Hepatocyte (in vitro differentiated cells): ENCODE results near the gene DOC2A.

Source experiments
- EZH2 ChIP-seq: fragments of 200-600 bp; sonication (generic); IDR thresholded peaks from 2 replicates; pipeline ENCODE4 v1.6.1; 2016; ENCODE audit warnings: antibody characterized with exemption, mild to moderate bottlenecking, borderline replicate concordance
- EZH2phosphoT487 ChIP-seq: fragments of 200-600 bp; sonication (generic); IDR thresholded peaks from one replicate; pipeline ENCODE4 v1.6.1; 2018; ENCODE audit warnings: antibody characterized with exemption, mild to moderate bottlenecking, low read depth, moderate library complexity; ENCODE audit not compliant: unreplicated experiment, severe bottlenecking
- TF ChIP-seq, protein P1 (sequence below): fragments of 200-600 bp; sonication (generic); IDR thresholded peaks from 2 replicates; pipeline ENCODE4 v1.5.1; 2016; ENCODE audit warnings: antibody characterized with exemption, mild to moderate bottlenecking; ENCODE audit not compliant: poor library complexity

DNA sequence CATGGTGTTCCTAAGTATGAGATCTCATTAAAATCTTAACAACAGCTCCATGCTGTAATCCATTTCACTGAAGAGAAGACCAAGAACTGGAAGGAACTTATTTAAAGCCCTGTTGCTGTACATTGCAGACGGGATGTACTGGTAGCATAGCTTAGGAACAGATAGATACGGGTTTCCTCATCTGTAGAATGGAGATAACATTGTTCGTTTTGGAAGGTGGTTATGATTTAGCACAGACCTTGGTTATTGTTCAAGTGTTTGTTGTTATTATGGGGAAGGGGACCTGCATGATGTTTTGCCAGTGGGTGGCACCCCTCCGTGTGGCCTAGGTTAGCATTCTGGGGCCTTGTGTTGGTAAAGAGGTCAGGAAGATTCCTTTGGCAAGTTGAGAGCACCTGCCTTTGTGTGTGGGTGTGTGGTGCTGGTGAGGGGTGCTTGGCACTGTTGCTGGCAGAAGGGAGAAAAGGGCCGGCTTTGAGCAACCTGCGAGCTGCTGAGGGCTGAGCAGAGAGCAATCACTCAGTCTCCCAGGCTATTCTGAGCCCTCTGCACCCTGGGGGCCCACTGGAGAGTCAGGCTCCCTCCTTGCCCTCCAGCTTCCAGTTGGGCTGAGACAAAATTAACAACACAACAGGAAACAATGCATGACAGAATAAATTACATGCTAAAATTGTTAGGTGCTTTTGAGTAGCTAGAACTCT lies 34.9 kb downstream of the DOC2A start:
- TF ChIP-seq, protein P1, sequence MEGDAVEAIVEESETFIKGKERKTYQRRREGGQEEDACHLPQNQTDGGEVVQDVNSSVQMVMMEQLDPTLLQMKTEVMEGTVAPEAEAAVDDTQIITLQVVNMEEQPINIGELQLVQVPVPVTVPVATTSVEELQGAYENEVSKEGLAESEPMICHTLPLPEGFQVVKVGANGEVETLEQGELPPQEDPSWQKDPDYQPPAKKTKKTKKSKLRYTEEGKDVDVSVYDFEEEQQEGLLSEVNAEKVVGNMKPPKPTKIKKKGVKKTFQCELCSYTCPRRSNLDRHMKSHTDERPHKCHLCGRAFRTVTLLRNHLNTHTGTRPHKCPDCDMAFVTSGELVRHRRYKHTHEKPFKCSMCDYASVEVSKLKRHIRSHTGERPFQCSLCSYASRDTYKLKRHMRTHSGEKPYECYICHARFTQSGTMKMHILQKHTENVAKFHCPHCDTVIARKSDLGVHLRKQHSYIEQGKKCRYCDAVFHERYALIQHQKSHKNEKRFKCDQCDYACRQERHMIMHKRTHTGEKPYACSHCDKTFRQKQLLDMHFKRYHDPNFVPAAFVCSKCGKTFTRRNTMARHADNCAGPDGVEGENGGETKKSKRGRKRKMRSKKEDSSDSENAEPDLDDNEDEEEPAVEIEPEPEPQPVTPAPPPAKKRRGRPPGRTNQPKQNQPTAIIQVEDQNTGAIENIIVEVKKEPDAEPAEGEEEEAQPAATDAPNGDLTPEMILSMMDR: no peak
- no peak for TF ChIP-seq EZH2
- TF ChIP-seq EZH2phosphoT487: no peak
